Smooth muscle cell (in vitro differentiated cells): ENCODE measurements around the gene TTC28. TPM values are rescaled to one million over a fixed set of nuclear protein-coding genes. Genes with fewer than 3 reads are reported as not detected.

ENCODE experiments used
- DNase-seq: peaks from one replicate; lab custom pipeline; 2025; ENCODE audit not compliant: unreplicated experiment; lab: John Stamatoyannopoulos, UW
- H2AFZ ChIP-seq: fragments of 200-600 bp; sonication (generic); 2 replicates; pipeline ENCODE4 v1.6.0; 2016; ENCODE audit warnings: antibody characterized with exemption, low read depth, mild to moderate bottlenecking
- H3F3A ChIP-seq: fragments of 200-600 bp; sonication (generic); 2 replicates; pipeline ENCODE4 v1.6.0; 2017; ENCODE audit warnings: antibody characterized with exemption, low read depth
- H3K27ac ChIP-seq: fragments of 200-600 bp; sonication (generic); 2 replicates; pipeline ENCODE4 v1.5.1; 2016; ENCODE audit warnings: low read depth, mild to moderate bottlenecking
- H3K27me3 ChIP-seq: fragments of 200-600 bp; sonication (generic); 2 replicates; pipeline ENCODE4 v1.6.1; 2016; ENCODE audit warnings: low read depth, mild to moderate bottlenecking
- H3K36me3 ChIP-seq: fragments of 200-600 bp; sonication (generic); 2 replicates; pipeline ENCODE4 v1.5.1; 2016; ENCODE audit warnings: low read depth
- H3K4me1 ChIP-seq: fragments of 200-600 bp; sonication (generic); 2 replicates; pipeline ENCODE4 v1.5.1; 2016; ENCODE audit warnings: low read depth
- H3K4me2 ChIP-seq: fragments of 200-600 bp; sonication (generic); 2 replicates; pipeline ENCODE4 v1.6.0; 2016; ENCODE audit warnings: mild to moderate bottlenecking
- H3K4me3 ChIP-seq: fragments of 200-600 bp; sonication (generic); 2 replicates; pipeline ENCODE4 v1.5.1; 2016; ENCODE audit warnings: mild to moderate bottlenecking
- H3K79me2 ChIP-seq: fragments of 200-600 bp; sonication (generic); 2 replicates; pipeline ENCODE4 v1.6.0; 2016; ENCODE audit warnings: low read depth, mild to moderate bottlenecking
- H3K9ac ChIP-seq: fragments of 200-600 bp; sonication (generic); 2 replicates; pipeline ENCODE4 v1.6.0; 2016; ENCODE audit warnings: low read depth
- H3K9me3 ChIP-seq: fragments of 200-600 bp; sonication (generic); replicated peaks from 2 replicates; pipeline ENCODE4 v1.5.1; 2016; ENCODE audit warnings: low read depth
- H4K20me1 ChIP-seq: fragments of 200-600 bp; sonication (generic); 2 replicates; pipeline ENCODE4 v1.6.0; 2016; ENCODE audit warnings: low read depth
- WGBS: methylation state at CpG from one replicate; pipeline ENCODE4 v1.1.7; 2016; ENCODE audit warnings: low lambda C conversion rate; 5-methylcytosine and 5-hydroxymethylcytosine counted together
- polyA plus RNA-seq: library from polyadenylated mRNA; unstranded; fragments of >200 nt; fragmentation: Nextera tagmentation; extraction: Ambion mirVana; gene quantifications from 2 replicates; pipeline ENCODE4 v1.2.1, GENCODE V29; 2016
- total RNA-seq: library from RNA; depleted of rRNA; stranded (reverse); fragments of >200 nt; gene quantifications from 2 replicates; pipeline ENCODE4 v1.2.3, GENCODE V29; 2014
- TF ChIP-seq, protein P1 (sequence below): fragments of 200-600 bp; sonication (generic); IDR thresholded peaks from 2 replicates; pipeline ENCODE4 v1.5.1; 2017; ENCODE audit warnings: borderline replicate concordance, mild to moderate bottlenecking, antibody characterized with exemption; ENCODE audit not compliant: insufficient read depth, poor library complexity, severe bottlenecking

Gene TTC28
- total and polyA plus RNA-seq, 2 experiments from 2014 or later = 6.3 to 17.9 TPM

DNA sequence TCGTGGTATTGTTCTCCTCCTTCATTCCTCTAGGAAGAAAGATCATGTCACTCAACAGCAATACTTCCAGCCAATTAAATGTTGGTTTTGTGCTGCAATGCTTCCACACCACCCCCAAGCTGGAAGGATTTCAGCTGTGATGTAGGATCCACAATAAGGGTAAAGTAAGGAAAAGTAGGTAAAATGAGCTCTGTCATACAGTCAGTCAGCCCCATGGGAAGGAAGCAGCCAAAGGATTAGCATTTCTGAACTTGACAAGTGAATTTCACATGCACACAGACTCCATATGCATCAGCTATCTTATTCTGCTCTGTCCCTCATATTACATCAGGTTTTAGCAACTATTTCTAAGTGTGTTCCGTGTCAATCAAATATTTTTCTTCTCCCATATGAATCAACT is 197.9 kb downstream of the TTC28 start:
- H4K20me1 ChIP-seq = peaks cover 5% of the 10 kb centered on the region
- DNase-seq = no peak
- no peaks in the 10 kb centered on the region for H3K27me3 ChIP-seq
- H2AFZ ChIP-seq = no peak overlapping the region
- no peak overlapping the region for H3K9ac ChIP-seq
- TF ChIP-seq, protein P1, sequence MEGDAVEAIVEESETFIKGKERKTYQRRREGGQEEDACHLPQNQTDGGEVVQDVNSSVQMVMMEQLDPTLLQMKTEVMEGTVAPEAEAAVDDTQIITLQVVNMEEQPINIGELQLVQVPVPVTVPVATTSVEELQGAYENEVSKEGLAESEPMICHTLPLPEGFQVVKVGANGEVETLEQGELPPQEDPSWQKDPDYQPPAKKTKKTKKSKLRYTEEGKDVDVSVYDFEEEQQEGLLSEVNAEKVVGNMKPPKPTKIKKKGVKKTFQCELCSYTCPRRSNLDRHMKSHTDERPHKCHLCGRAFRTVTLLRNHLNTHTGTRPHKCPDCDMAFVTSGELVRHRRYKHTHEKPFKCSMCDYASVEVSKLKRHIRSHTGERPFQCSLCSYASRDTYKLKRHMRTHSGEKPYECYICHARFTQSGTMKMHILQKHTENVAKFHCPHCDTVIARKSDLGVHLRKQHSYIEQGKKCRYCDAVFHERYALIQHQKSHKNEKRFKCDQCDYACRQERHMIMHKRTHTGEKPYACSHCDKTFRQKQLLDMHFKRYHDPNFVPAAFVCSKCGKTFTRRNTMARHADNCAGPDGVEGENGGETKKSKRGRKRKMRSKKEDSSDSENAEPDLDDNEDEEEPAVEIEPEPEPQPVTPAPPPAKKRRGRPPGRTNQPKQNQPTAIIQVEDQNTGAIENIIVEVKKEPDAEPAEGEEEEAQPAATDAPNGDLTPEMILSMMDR = no peak
- no peaks in the 10 kb centered on the region for H3K4me1 ChIP-seq
- H3K9me3 ChIP-seq = no peaks in the 10 kb centered on the region
- no peaks in the 10 kb centered on the region for H3F3A ChIP-seq
- 82% methylated on average over 2 of the region's 2 CpGs for WGBS
- H3K4me3 ChIP-seq = no peak overlapping the region
- H3K27ac ChIP-seq = no peak overlapping the region
- no peaks in the 10 kb centered on the region for H3K79me2 ChIP-seq
- H3K4me2 ChIP-seq = no peak overlapping the region
- H3K36me3 ChIP-seq = no peaks in the 10 kb centered on the region

DNA sequence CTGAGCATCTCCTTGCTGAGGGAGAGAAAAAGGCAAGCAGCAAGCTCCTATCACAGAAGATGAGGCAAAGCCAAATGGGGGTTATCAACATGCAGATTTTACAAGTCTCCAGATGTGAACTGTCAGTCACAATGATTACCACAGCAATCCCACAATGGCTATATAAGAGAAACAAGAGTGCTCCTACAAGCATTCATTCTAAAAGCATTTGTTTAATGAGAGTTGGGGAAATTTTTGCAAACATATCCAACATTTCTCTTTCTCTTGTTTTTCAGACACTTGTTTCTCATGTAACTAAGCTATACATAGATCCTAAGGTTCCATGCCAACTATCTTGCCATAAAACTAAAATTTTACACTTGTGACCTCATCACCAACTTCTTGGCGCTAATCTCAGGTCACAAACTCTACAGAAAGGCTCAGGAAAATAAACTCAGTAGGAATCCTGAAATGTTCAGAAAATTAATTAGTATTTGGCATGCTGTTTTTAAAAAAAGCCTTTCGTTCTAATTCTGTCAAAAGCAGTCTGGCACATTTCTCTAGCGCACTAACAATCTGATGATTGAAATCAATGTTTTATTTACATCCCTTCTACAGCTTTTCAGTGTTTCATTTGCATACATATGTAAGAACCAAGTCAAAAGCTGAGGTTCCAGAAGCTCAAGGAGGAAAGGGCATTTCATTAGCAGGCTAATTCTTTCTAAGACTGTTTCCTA is 199.5 kb downstream of the TTC28 start:
- H3K79me2 ChIP-seq = no peaks in the 10 kb centered on the region
- no peaks in the 10 kb centered on the region for H3K36me3 ChIP-seq
- no peak for DNase-seq
- no peaks in the 10 kb centered on the region for H3K4me1 ChIP-seq
- H3K27me3 ChIP-seq = no peaks in the 10 kb centered on the region
- H3K4me2 ChIP-seq = no peak overlapping the region
- H3K9ac ChIP-seq = no peak overlapping the region
- no peaks in the 10 kb centered on the region for H3F3A ChIP-seq
- H3K4me3 ChIP-seq = no peak overlapping the region
- peaks cover 5% of the 10 kb centered on the region for H4K20me1 ChIP-seq
- no peak overlapping the region for H2AFZ ChIP-seq
- TF ChIP-seq, protein P1 = no peak
- 91% methylated on average over 3 of the region's 3 CpGs for WGBS
- H3K9me3 ChIP-seq = no peaks in the 10 kb centered on the region
- H3K27ac ChIP-seq = no peak overlapping the region

DNA sequence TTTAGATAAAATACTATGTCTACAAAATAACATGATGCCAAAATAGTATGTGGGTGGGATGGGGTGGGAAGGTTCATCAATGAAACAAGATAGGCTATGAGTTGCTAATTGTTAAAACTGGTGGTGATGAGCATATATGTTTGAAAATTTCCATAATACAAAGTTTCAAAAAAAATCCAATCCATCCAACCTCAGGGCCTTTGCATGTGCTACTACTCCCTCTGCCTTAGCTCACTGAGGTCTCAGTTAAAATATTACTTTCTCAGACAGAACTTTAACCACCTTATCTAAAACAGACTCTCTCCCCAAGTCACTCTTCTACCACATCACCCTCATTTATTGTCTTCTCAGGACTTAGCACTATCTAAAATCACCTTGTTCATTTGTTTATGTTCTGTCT is 201.1 kb downstream of the TTC28 start:
- no peaks in the 10 kb centered on the region for H3F3A ChIP-seq
- H3K27ac ChIP-seq = no peak overlapping the region
- no peaks in the 10 kb centered on the region for H4K20me1 ChIP-seq
- no peaks in the 10 kb centered on the region for H3K36me3 ChIP-seq
- no peak overlapping the region for H3K4me3 ChIP-seq
- DNase-seq = no peak
- no peaks in the 10 kb centered on the region for H3K27me3 ChIP-seq
- H2AFZ ChIP-seq = no peak overlapping the region
- H3K4me1 ChIP-seq = no peaks in the 10 kb centered on the region
- TF ChIP-seq, protein P1 = no peak
- H3K4me2 ChIP-seq = no peak overlapping the region
- H3K79me2 ChIP-seq = no peaks in the 10 kb centered on the region
- H3K9ac ChIP-seq = no peak overlapping the region
- H3K9me3 ChIP-seq = no peaks in the 10 kb centered on the region

DNA sequence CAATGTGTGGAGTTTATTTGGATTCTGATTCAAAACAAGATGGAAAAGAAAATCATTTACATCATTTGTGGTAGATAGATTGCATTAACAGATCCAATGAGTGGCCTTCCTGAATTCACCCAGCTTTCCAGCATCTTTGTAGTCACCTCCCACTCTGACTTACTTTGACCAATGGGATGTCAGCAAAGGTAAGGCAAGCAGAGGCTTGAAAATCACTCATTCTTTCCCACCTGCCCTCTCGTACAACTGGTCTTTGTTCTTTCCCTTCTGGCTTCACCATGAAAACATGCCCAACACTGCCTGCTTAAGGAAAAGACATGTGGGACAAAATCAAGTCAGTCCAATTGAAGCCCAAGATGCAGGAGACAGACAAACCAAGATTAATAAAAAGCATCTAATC is 202.1 kb downstream of the TTC28 start:
- H3F3A ChIP-seq = no peaks in the 10 kb centered on the region
- no peak for DNase-seq
- TF ChIP-seq, protein P1 = no peak
- H3K36me3 ChIP-seq = no peaks in the 10 kb centered on the region
- H3K27ac ChIP-seq = no peak overlapping the region
- no peaks in the 10 kb centered on the region for H3K4me1 ChIP-seq
- 68% methylated on average over 1 of the region's 1 CpG for WGBS
- no peak overlapping the region for H3K9ac ChIP-seq
- no peaks in the 10 kb centered on the region for H3K9me3 ChIP-seq
- H3K79me2 ChIP-seq = no peaks in the 10 kb centered on the region
- no peak overlapping the region for H3K4me2 ChIP-seq
- H2AFZ ChIP-seq = no peak overlapping the region
- no peak overlapping the region for H3K4me3 ChIP-seq
- H3K27me3 ChIP-seq = no peaks in the 10 kb centered on the region
- H4K20me1 ChIP-seq = no peaks in the 10 kb centered on the region
